22Rv1 (cell line): ENCODE data around the gene PRICKLE1.

Experiments
- H3K27ac ChIP-seq: fragments of 450-650 bp; 2 replicates; pipeline ENCODE4 v1.5.1; 2017
- ZFX ChIP-seq: fragments of 450-650 bp; IDR thresholded peaks from 2 replicates; pipeline ENCODE4 v1.6.1; 2017; ENCODE audit warnings: antibody characterized with exemption, borderline replicate concordance
- TF ChIP-seq, protein P1 (sequence below): fragments of 450-650 bp; IDR thresholded peaks from 2 replicates; pipeline ENCODE4 v1.5.1; 2017; ENCODE audit warnings: mild to moderate bottlenecking

The PRICKLE1 gene

DNA sequence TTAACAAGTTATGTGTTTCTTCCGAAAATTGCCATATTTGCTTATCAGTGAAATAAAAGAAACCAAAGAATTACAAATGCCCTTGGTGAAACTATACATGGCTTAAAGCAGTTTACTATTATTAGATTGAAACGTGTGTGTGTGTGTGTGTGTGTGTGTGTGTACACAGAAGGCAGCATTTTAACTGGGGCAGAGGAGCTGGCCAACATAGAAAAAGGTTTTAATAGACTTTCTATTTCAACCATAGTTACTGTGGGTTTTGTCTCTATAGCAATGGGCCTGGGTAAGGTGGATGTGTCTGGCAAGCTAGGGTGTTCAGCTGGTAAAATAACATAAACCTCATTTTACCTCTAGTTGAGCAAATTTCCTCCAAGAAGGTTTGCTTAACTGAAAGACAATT lies 6.5 kb downstream of the PRICKLE1 start:
- H3K27ac ChIP-seq, result no peak overlapping the region
- TF ChIP-seq, protein P1, sequence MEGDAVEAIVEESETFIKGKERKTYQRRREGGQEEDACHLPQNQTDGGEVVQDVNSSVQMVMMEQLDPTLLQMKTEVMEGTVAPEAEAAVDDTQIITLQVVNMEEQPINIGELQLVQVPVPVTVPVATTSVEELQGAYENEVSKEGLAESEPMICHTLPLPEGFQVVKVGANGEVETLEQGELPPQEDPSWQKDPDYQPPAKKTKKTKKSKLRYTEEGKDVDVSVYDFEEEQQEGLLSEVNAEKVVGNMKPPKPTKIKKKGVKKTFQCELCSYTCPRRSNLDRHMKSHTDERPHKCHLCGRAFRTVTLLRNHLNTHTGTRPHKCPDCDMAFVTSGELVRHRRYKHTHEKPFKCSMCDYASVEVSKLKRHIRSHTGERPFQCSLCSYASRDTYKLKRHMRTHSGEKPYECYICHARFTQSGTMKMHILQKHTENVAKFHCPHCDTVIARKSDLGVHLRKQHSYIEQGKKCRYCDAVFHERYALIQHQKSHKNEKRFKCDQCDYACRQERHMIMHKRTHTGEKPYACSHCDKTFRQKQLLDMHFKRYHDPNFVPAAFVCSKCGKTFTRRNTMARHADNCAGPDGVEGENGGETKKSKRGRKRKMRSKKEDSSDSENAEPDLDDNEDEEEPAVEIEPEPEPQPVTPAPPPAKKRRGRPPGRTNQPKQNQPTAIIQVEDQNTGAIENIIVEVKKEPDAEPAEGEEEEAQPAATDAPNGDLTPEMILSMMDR, result no peak
- no peak for TF ChIP-seq ZFX

DNA sequence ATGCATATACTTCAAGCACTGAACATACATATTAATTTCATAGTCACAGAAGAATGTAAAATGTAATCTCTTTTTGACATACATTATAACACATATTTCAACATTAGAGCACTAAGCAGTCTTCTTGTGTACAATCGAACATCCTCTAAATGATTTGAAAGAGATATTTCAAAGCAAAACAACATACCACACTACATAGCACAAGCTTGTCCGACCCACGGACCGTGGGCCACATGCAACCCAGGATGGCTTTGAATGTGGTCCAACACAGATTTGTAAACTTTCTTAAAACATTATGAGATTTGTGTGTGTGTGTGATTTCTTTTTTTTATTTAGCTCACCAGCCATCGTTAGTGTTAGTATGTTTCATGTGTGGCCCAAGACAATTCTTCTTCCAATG lies 7.0 kb downstream of the PRICKLE1 start:
- TF ChIP-seq, protein P1, result no peak
- no peak for TF ChIP-seq ZFX

DNA sequence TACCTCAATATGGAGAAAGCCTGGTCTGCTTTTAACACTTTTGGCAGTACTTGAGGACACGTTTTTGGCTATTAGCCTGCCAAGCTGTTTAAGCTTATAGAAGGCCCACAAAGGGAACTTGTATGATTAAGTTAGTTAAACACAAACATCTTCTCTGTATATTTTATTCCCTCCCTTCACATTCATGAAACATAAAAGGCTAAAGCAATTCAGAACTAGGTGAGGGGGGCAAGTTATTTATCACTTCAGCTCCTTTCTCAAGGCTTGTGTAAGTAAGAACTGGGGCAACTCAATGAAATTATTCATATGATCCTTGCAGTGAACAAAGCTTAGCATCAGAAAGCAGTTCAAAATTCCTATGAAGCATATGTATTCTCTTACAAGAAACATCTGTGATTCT lies 7.5 kb downstream of the PRICKLE1 start:
- H3K27ac ChIP-seq, result no peak overlapping the region
- TF ChIP-seq ZFX, result no peak
- TF ChIP-seq, protein P1, result no peak

More for the DNA sequence above, 7.0 kb downstream of the PRICKLE1 start:
- no peak overlapping the region for H3K27ac ChIP-seq

GRCh38 chr12:42576374-42576773 lies 13.2 kb downstream of the PRICKLE1 start:
- H3K27ac ChIP-seq, result no peak overlapping the region
- TF ChIP-seq, protein P1, result no peak
- no peak for TF ChIP-seq ZFX

- no peak overlapping the region for H3K27ac ChIP-seq
- TF ChIP-seq, protein P1, result no peak
- TF ChIP-seq ZFX, result no peak
Observed at GRCh38 chr12:42575717-42576116, 13.8 kb downstream of the PRICKLE1 start.

DNA sequence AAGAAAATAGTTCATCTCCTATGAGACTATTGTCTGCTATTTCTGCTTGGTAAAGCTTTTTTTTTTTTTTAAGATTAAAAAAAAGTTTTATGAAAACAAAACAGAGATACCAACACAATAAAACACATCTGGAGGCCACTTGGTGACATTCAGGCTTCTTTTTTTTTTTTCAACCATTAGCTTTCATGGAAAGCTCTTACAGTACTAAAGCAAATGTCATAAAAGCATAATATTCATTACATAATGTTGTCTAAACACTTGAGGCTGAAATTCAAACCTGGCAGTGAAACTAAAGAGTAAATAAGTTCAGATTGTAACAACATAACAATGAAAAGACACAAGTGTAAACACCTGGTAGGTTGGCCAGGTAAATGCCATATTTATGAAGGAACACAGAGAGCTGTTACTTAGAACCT lies 14.7 kb downstream of the PRICKLE1 start:
- no peak overlapping the region for H3K27ac ChIP-seq
- TF ChIP-seq ZFX, result no peak
- TF ChIP-seq, protein P1, result no peak

DNA sequence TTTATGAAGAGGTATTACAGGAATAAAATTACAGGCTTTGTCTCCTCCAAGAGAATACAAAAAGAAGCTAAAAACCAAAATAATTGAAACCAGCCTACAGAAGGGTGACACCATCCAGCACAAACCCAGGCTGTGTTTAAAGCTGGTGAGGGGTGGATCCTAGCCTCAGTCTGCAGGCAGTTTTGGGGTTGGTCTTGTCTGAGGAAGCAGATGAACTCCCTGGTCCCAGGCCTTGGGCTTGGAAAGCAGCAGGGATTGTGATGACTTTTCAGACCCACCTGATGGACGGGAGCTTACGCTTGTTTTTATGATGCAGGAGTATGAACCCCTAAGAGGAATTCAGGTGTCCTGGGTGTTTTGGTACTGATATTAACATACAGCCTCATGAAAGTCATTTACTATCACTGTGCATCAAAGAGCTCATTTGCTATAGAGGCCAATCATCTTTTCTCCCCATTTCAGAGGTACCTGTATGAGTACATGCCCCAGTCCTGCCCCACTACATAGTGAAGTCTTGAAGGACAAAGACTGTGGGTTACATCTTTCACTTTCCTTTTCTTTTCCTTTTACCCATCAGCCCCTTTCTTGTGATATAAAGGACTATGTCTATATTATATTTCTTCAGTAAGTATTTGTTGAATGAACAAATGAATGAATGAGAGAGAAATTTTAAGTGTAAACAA lies 18.1 kb downstream of the PRICKLE1 start:
- no peak overlapping the region for H3K27ac ChIP-seq
- TF ChIP-seq, protein P1, result no peak
- no peak for TF ChIP-seq ZFX
